Dermis blood vessel endothelial cell (primary cell): Measurements from ENCODE around the gene CLSTN3. TPM values are rescaled to one million over a fixed set of nuclear protein-coding genes. Genes with fewer than 3 reads are reported as not detected.
A peak's percentile ranks its signal among the peaks of the same experiment; 100 is the strongest.

Experiments used
- DNase-seq: peaks from one replicate; pipeline ENCODE4 v3.0.0; 2010
- total RNA-seq: library from RNA; depleted of rRNA; stranded (reverse); fragments of >200 nt; gene quantifications from 2 replicates; pipeline ENCODE4 v1.2.3, GENCODE V29; 2014

The CLSTN3 gene
- total RNA-seq: 35.2 and 42.0 TPM in 2 replicates

DNA sequence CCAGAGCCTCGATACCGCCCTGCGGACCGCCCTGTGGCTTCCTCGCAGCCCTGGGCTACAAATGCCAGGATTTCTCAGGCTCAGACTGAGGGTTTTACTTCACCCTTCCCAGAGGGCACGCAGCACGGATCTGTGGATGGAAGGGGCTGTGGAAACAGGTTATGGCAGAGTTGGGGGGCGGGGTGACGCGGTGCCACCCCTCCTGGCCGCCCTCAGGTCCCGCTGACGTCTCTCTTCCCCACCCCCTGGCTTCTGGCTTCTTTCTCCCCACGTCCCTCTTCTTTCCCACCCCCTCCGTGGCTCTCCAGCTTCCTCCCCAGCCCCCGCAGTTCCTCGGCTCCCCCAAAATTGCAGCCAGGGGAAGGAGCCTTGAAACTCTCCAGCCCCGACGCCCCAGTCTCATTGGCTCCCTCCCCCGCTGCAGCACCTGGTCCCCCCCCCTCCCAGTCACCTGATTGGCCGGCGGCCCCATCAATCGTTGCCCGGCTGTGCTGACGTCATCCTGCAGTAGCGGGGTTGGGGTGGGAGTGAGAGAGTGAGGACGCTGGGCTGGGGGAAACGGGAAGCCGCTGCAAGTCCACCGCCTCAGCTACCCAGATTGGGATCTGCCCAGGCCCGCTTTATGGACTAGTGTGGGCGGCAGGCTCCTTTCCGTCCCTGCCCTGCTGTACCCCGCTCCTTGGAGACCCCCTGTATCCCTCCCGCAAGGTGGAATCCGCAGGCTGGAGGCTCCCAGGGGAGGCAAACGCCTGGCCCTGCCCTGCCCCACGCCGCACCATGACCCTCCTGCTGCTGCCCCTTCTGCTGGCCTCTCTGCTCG, at the start of gene CLSTN3:
Gene CLSTN3, plus strand, starts transcription at position 500 of the 820 bp plus-strand sequence. Its CDS starts 278 bp downstream, at position 778.
- peak; percentile 81 for DNase-seq

DNA sequence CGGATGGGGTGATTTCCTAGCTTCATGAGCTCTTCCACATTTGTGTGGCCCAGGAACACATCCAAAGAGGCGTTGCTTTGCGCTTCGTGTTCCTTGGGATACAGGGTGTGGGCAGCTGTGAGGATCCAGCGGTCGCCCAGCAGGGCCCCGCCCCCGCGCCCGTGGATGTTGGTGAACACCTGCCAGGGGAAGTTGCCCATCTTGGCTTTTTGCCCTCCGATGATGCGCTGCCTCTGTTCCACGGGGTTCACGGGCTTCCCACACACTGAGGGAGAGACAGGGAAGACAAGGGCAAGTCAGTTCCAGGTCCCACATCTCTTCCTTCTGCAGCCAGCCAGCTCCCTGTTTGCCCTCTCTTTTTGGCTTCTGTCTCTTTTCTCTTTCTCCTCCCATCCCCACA, 49.1 kb upstream of the CLSTN3 start:
- DNase-seq: no peak

DNA sequence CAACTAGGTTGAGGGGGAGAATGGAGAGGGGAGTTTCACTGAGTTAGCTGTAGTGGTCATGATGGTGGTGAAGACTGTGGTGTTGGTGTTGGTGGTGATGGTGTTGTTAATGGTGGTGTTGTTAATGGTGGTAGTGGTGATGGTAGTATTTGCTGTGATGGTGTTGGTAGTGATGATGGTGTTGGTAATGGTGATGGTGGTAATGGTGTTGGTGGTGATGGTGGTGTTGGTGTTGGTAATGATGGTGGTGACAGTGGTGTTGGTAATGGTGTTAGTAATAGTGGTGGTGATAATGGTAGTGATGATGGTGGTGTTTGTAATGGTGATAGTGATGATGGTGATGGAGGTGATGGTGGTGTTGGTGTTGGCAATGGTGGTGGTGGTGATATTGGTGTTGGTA, 47.0 kb upstream of the CLSTN3 start:
- no peak for DNase-seq

DNA sequence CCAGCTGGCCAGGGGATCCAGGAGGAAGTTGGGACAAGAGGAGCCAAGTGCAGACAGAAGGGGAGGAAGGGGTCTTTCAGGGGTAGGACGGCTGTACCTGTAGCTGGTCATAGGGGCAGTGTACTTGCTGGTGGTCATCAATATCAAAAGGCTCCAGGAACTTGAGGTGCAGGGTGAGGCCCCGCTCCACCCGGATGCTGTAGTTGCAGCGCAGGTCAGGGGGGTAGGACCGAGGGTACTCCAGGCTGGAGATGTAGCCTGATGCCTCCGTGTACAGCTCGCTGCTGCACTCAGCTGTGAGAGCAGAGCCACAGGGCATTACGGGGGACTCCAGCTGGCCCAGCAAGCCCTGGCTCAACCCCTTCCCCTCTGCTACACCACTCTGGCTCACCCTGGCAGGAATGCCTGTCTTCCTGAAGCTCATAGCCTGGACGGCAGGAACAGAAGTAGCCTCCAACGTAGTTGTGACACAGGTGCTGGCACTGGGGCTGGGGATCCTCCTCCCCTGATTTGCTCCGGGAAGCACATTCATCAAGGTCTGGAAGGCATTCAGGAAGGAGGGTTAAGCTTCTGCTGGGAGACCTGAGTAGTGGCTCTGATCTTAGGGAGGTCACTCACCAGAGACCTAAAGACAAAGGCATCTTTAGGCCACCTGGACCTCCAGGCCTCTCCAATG, 40.8 kb upstream of the CLSTN3 start:
- no peak for DNase-seq

DNA sequence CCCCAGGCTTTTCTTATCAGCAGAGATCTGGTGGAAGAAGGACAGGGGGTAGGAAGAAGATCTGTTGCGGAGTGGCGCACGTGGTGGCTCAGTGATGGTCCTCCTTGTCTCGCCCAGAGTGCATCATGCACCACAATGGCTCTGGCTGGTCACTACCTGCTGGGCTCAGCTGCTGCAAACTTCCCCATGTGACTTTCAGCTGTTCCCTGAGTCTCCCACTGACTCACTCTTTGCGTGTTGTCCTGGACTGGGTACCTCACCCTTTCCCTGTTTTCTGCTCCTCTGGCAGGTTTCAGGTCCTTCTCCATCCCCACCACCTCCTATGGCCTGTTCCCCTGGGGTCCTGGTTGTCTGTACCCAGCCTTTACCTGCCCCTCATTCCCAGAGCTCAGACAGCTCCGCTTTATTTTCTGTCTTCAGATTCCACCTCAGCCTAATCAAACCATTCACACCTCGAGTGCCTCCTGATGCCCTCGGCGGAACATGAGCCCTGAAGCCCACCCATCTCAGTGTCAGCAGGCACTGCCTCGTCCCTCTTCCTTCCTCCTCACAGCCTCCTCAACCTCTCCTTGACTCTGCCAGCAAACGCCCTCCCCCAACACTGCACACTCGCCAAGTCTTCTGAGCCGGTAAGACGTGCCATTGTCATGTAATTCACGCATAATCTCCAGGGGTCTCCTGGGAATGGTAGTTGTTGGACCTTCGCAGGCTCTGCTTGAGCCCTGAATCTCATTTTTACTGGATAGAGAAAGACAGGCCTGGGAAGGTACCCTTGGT, 39.8 kb upstream of the CLSTN3 start:
- DNase-seq: no peak

DNA sequence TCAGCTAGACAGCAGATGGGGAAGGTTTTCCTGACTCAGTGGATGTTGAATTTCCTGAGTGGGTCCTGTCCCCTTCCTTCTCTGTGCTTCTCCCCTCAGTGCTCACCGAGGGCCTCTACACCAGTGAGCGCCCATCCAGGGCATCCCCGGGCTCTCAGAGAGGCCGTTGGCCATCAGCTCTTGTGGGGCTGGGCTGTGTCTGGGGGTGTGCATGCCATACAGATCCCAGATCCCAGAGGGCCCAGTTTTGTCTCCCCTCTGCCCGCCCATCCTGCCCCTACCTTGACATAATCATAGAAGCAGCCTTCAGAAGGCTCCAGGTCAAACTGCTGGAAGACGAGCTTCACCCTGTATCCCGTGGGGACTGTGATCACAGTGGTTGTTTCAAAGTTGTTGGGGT, 39.0 kb upstream of the CLSTN3 start:
- DNase-seq: no peak

DNA sequence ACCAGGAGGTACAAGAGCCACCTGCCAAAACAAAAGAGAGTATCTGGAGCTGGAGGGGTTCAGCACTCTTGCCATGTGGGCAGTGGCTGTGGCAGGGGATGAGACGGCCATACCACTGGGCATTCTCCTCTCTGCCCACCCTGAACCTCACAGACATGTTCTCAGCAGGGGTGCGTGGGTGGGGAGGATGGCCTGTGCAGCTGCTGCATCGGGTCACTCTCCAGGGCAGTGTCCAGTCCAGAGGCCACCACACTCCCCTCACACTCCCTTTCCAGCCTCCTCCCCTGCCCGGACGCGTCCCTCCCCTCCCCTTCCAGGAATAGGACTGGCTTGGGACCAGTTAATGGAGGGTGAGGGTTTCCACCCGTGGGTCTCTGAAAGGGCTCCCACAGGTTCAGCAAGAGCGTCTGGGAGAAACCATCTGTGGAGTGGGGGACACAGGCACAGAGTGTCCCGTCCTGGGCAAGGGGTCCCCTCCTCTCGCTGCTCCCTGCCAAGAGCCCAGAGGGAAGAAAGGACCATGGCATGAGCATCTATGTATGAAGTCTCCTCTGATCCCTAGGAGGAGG, 38.4 kb upstream of the CLSTN3 start:
- no peak for DNase-seq

DNA sequence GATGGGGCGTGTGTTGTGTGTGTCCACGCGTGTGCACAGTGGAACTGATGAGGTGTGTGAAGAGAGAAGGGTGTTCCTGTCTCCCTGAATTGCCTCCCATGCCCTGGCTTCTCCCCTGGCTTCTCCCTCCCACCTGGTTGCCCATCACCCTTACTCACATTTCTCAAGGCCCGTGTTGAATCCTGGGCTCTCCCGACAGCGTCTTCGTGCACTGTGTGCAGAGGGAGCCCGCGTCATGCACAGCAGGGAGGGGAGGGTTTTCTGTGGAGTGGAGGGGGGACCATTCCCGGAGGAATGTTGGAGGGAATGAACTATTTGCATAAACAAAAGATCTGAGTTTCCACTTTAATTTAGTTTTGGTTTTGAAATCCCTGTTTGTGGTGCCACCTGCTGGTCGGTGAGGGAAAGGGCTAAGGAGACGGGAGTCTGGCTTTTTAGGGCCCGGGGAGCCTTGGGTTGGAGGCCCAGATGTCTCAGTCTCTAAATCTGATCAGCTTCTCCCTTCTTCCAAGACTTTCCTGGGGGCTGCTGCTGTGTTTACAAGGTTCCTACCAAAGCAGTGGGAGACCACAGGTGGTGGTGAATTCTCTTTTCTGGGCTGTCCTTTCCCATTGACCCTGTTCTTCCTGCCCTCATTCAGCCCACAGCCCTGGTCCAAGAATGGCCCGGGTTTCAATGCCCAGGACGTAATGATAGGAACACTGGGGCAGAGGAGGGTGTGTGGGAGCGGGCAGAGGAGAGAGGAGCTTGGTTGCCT, 37.8 kb upstream of the CLSTN3 start, which contains the start of gene C1R:
Gene C1R, minus strand, starts transcription at position 217 of the 757 bp plus-strand sequence. Its CDS starts 57 bp downstream, at position 160.
- peak; percentile 72 for DNase-seq

DNA sequence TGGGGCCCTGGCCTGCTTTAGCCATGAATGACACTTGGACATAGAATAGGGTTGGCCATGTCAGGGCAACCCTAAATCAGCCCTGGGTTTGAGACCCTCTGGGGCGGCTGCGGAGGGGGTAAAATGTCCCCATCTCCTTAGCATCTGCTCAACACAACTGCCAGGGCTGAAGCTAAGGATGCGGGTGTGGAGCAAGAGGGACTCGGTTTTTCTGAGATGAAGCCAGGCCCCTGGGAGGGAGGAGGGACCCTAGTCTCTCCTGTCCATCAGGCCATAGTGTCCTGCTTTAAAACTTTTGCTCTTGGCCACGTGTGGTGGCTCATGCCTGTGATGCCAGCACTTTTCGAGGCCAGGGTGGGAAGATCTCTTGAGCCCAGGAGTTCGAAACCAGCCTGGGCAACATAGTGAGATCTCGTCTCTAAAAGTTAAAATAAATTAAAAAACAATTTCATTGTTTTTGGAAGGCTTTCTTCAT, 37.1 kb upstream of the CLSTN3 start:
- no peak for DNase-seq

DNA sequence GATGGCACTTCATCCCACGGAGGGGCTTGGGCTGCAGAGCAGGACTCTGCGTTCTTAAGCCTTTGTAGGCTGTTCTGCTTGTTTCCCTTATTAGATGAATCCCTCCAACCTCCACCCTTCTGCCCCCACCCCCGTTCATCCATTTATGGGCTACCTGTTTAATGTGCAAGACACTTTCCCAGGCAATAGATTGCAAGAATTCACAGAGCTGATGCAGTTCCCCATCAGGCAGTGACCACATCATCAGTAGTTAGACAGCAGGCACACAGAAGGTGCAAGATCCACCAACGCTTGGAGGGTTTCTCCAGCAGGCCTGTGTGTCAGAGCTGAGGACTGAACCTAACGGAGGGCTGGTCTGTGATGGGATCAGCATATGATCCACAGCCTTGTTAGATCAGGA, 36.7 kb upstream of the CLSTN3 start:
- DNase-seq: no peak

DNA sequence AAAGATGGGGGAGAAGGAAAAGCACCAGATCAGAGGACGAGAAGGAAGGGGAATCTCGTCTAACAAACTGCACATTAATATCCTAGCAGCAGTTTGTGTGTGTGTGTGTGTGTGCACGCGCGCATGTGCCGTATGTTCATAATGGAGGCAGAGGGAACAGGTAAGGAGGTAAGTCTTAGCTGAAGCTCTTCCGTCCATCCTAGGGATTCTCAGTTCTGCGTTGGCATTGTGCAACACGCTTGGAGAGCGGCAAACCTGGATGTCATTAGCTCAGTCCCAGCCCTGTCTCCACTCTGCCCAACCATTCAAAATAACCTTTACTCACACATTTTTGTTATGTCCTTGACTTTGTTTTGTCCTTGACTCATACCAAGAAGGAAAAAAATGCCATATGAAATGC, 36.3 kb upstream of the CLSTN3 start:
- no peak for DNase-seq

DNA sequence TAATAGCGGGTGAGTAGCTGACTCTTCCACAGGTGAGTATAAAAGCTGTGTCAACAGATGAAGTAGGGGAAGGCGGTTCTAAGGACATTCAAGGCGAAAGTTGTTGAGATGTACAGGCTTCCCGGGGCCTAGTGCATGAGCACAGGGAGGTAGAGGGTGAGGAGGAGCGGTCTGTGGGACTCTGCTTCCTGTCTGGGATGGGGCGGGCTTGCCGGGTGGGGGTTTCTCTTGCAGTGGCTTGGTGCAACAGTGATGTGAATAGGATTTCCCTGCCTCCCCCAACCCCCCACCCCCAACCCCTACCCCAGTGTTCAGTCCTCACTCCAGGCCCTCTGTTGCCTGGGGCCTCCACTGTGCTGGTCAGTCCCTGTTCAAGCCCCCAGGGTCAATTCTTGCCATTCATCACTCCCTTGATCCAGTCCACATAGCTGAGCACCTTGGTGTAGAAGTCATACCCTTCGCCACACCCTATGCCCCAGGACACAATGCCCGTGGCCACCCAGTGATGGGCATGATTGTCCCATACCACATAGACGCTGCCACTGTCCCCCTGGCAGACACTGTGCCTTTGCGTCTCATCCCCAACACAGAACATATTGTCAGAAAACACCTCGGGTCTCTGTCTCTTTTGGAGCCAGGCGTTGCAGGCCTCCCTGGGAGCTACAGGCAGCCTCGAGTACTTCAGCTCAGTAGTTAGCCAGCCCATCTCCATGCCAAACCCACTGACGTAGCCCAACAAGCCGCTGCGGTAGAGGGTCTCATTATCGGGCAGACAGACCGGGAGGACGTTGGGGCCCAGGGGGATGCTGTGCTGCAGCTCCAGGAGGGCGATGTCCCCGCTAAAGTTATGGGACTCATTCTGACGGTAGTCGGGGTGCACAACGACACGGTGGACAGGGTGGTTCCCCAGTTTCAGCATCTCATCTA, 33.9 kb upstream of the CLSTN3 start:
- DNase-seq: no peak

DNA sequence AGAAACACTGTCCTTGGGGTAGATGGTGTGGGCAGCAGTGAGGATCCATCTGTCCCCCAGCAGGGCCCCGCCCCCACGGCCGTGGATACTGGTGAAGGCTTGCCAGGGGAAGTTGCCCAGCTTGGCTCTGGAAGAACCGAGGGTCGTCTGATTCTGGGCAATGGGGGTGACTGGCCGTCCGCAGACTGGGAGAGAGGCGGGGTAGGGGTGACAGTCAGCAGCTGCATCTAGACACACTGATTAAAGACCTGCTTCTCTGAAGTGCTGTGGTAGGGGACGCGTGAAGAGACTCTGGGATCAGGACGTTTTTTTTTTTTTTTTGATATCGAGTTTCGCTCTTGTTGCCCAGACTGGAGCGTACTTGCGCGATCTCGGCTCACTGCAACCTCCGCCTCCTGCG, 33.2 kb upstream of the CLSTN3 start:
- no peak for DNase-seq

DNA sequence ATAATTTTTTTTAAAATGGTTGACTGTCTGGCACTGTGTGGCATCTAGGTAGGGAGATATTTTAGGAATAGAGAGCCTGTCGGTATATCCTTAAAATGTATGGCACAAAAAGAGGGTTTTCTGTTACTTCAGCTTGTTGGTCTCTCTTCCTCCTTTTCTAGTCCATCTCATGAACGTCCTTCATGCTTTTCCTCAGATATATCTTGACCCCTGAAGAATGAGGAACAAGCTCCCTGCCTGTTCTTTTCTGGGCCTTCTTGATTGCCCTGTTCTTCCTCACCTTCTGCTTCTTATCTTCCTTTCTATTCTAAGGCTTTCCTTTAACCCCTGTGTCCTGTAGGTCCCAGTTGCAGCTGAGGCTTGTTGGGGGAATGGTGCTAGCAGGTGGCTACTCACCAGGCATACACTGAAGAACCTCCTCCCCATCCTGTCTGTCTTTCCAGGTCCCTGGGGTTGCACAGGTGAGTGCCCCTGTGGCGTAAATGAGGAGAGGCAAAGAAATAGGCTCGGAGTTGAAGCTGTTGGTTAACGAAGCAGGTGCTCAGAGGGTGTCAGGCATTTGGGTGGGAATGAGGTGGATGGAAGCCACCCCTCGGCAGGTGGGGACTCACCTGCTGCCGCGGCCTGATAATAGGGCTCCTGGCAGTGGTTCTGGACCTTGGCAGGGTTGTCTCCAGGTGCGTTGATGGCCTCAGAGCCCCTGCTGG, 30.7 kb upstream of the CLSTN3 start:
- DNase-seq: no peak

DNA sequence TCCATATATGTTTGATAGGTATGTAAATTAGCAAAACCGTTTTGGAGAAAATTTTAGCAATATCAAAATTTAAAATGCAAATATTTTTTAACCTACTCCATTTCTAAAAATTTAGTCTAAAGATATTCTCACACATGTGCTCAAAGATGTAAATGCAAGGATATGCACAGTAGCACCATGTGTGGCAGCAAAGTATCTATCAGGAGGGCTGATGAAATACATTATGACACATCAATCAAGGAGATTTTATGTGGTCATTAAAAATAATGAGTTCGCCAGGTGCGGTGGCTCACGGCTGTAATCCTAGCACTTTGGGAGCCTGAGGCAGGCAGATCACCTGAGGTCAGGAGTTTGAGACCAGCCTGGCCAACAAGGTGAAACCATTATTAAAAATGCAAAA, 29.9 kb upstream of the CLSTN3 start:
- DNase-seq: no peak

DNA sequence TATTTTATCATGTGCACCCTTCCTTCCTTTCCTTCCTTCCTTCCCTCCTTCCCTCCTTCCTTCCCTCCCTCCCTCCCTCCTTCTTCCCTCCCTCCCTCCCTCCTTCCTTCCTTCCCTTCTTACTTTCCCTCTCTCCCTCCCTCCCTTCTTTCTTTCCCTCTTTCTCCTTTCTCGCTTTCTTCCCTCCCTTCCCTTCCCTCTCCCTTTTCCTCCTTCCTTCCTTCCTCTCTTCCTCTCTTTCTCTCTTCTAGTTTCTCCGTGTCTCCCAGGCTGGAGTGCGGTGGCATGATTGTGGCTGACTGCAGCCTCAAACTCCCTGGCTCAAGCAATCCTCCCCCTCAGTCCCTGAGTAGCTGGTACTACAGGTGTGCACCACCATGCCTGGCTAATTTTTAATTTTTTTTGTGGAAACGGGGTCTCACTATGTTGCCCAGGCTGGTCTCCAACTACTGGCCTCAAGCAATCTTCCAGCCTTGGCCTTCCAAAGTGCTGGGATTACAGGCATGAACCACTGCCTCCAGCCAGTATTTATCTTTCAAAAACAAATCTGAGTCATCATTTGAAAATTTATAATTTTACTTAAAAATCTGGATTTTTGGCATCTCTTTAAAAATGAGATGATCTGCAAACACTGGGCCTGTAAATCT, 29.0 kb upstream of the CLSTN3 start:
- DNase-seq: no peak

DNA sequence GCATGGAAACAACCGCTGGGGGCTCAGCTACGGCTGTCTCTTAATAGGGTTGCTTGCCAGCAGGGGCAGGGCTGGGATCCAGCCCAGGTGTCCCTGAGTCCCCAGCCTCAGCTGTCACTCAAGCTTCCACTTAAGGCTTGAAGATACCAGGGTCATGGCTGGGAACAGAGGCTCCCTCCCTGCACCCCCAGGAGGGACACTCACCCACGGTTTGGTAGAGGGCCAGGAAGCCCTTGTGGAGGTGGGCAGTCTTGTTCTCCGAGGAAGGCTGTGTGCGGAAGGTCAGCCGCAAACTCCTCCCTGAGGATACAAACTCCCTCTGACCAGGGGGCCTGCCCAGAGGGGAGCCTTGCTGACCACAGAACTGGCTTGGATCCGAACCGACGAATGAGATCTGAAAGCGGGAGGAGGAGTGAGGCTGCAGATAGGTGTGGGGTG, 28.5 kb upstream of the CLSTN3 start:
- DNase-seq: no peak

DNA sequence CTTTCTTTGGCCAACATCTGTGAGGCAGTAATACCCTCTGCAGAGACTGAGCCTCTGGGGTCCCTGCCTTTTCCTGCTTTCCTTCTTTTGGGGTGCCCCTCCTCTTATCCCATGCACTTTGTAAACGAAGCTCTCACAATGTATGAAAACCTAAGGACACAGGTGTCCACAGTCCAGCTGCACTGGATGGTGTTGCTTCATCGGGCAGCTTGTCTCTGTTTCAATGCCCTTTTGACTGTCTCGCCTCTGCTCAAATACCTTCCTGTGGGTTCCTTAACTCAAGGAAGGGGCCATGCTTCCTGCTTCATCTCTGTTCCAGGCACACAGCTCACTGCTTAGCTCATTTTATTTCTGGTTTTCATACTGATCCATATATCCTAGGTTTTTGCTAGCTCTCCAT, 27.6 kb upstream of the CLSTN3 start:
- no peak for DNase-seq

DNA sequence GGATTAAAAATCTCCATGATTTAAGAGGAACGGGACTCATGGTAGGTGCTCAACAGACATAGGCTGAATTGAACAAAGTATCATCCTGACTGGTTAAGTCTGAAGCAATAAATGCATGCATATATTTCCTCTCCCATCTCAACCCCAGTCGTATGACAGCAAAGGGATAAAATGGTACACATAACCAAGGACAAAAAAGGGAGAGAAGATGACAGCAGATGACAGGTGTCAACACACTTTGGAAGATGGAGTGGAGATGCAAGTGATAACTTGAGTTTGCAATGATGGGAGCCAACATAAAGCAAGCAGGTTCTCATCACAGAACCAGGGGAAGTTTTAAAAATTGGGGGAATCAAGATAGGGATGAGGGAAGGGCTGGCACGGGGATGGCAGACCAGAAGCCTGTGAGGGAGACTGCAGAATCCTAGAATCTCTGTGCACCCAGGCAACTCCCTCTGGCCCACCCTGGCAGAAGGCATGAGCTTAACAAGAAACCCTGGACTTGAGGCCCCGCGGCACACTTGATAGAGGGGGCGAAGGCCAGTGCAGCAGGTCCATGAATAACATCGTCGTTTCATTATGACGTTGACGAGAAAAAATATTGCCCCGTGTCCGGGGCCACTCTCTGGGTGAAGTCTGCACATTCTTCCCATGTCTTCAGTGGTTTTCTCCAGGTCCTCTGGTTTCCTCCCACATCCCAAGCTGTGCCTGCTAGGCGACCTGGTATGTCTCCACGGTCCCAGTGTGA, 26.2 kb upstream of the CLSTN3 start:
- no peak for DNase-seq
